ENCODE measurements around the gene CARD19. TPM values are rescaled to one million over a fixed set of nuclear protein-coding genes. Genes with fewer than 3 reads are reported as not detected.

CARD19 gene
- total RNA-seq, 1 donor from 2014 or later = 22.6 TPM

- peaks cover 8% of the 10 kb centered on the region for H3K36me3 Mint-ChIP-seq
- H3K27ac Mint-ChIP-seq = no peak overlapping the region
- TF ChIP-seq, protein P1, sequence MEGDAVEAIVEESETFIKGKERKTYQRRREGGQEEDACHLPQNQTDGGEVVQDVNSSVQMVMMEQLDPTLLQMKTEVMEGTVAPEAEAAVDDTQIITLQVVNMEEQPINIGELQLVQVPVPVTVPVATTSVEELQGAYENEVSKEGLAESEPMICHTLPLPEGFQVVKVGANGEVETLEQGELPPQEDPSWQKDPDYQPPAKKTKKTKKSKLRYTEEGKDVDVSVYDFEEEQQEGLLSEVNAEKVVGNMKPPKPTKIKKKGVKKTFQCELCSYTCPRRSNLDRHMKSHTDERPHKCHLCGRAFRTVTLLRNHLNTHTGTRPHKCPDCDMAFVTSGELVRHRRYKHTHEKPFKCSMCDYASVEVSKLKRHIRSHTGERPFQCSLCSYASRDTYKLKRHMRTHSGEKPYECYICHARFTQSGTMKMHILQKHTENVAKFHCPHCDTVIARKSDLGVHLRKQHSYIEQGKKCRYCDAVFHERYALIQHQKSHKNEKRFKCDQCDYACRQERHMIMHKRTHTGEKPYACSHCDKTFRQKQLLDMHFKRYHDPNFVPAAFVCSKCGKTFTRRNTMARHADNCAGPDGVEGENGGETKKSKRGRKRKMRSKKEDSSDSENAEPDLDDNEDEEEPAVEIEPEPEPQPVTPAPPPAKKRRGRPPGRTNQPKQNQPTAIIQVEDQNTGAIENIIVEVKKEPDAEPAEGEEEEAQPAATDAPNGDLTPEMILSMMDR (IDR thresholded peaks at IDR 0.05; ENCODE audit: unreplicated experiment) = no peak
- no peak for DNase-seq (ENCODE audit: low spot score in 2 of 2, unreplicated experiment in 2 of 2)
- H3K9me3 Mint-ChIP-seq = peaks cover 8% of the 10 kb centered on the region
- H3K27me3 Mint-ChIP-seq (ENCODE audit: low read depth) = no peaks in the 10 kb centered on the region
- H3K4me3 Mint-ChIP-seq = no peak overlapping the region
- peaks cover 5% of the 10 kb centered on the region for H3K4me1 Mint-ChIP-seq
Measured at GRCh38 chr9:93110311-93110855, 14.4 kb downstream of the CARD19 start.

GRCh38 chr9:93111001-93111370 lies 15.0 kb downstream of the CARD19 start:
- TF ChIP-seq, protein P1 (IDR thresholded peaks at IDR 0.05; ENCODE audit: unreplicated experiment) = no peak
- DNase-seq (ENCODE audit: low spot score in 2 of 2, unreplicated experiment in 2 of 2) = no peak

DNA sequence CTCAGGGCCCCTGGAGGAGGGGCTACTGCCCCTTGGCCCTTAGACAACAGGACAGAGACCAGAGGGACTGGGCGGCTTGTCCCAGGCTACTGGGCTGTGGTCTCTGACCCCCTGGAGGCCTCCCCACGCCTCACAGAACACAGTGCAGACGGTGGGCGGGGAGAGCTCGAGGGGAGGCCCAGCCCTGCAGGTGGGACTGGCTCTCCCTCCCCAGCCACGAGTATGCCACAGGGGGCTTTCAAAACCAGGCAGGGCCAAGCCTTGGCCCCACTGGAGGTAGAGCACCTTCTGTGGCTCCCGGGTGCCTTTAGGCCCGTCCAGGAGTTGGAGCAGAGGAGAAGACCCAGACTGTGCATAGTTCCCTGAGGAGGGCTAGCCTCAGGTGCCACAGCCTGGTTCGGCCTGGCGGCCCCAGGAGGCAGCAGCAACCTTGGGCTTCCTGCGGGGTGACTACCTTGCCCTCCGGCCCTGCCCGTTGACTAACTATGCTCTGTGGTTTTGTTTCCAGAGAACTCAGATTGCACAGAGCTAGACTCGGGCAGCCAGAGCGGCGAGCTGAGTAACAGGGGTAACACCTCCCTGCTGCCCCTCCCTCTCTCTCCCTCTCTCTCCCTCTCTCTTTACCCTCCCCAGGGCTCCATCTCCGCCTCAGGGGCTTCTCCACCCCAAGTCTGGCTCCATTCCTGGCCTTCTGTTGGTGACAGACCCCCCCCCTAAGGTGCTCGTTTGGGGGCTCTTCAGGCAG lies 15.5 kb downstream of the CARD19 start:
- Mint-ChIP-seq H3K4me1 (peaks cover 5% of the 10 kb centered on the region), H3K27me3 (ENCODE audit: low read depth) (no peaks in the 10 kb centered on the region), H3K4me3 (no peak overlapping the region), H3K9me3 (no peaks in the 10 kb centered on the region), H3K36me3 (peaks cover 6% of the 10 kb centered on the region), H3K27ac (no peak overlapping the region)
- TF ChIP-seq, protein P1 (IDR thresholded peaks at IDR 0.05; ENCODE audit: unreplicated experiment) = no peak
- DNase-seq (ENCODE audit: low spot score in 2 of 2, unreplicated experiment in 2 of 2) = no peak

More at GRCh38 chr9:93111001-93111370, 15.0 kb downstream of the CARD19 start:
- no peak overlapping the region for H3K4me3 Mint-ChIP-seq
- no peak overlapping the region for H3K27ac Mint-ChIP-seq
- peaks cover 5% of the 10 kb centered on the region for H3K4me1 Mint-ChIP-seq
- peaks cover 6% of the 10 kb centered on the region for H3K36me3 Mint-ChIP-seq
- peaks cover 2% of the 10 kb centered on the region for H3K9me3 Mint-ChIP-seq
- no peaks in the 10 kb centered on the region for H3K27me3 Mint-ChIP-seq (ENCODE audit: low read depth)

DNA sequence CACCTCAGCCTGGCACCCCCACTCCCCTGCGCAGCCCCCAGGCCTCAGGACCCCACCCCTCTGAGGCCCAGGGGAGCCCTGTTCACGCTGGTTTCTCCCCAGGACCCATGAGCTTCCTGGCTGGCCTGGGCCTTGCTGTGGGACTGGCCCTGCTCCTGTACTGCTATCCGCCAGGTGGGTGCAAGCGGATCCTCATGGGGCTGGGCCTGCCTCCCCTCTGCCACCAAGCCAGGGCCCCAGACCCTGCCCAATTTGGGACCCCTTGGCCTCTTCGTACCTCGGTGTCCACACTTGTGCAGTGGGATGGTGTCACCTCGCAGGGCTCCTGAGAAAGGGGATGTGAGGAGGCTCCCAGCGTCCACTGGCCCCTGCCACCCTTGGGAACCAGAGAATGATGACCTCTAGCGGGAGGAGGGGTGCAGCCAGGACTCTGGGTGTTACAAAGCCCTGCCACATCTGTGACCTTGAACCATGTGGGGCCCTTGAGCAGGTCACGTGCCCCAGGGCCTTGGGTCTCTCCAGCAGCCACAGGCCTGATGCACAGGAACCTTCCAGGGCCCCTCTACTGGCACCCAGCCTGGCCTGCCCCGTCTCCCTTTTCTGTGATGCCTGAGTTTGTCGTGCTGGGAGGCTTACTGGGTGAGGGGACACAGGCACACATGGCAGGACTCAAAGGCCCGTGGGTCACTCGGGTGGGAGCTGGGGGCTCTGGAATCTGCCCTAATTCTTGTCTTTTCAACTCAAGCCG lies 16.3 kb downstream of the CARD19 start:
- Mint-ChIP-seq H3K27me3 (ENCODE audit: low read depth) (no peaks in the 10 kb centered on the region), H3K4me3 (no peak overlapping the region), H3K27ac (no peak overlapping the region), H3K36me3 (peaks cover 6% of the 10 kb centered on the region), H3K9me3 (no peaks in the 10 kb centered on the region), H3K4me1 (peaks cover 5% of the 10 kb centered on the region)
- TF ChIP-seq, protein P1 (IDR thresholded peaks at IDR 0.05; ENCODE audit: unreplicated experiment) = no peak
- no peak for DNase-seq (ENCODE audit: low spot score in 2 of 2, unreplicated experiment in 2 of 2)

GRCh38 chr9:93112864-93113389 lies 16.9 kb downstream of the CARD19 start:
- DNase-seq (ENCODE audit: low spot score in 2 of 2, unreplicated experiment in 2 of 2) = no peak
- Mint-ChIP-seq H3K27me3 (ENCODE audit: low read depth) (no peaks in the 10 kb centered on the region), H3K4me3 (no peak overlapping the region), H3K36me3 (peaks cover 6% of the 10 kb centered on the region), H3K27ac (no peak overlapping the region), H3K4me1 (peaks cover 5% of the 10 kb centered on the region), H3K9me3 (no peaks in the 10 kb centered on the region)
- TF ChIP-seq, protein P1 (IDR thresholded peaks at IDR 0.05; ENCODE audit: unreplicated experiment) = no peak
